Right lobe of liver (tissue), 4 donors: Measurements from ENCODE around the gene TOM1L2.

ENCODE experiments used
- CTCF ChIP-seq, 4 donors: fragments of 200-600 bp in 3 of 4; fragments of 450-650 bp in 1 of 4; IDR thresholded peaks; one replicate each; pipeline versions ENCODE4 v1.5.1 to v1.8.0; 2016 to 2022; ENCODE audit warnings: antibody characterized with exemption in 4 of 4, mild to moderate bottlenecking in 2 of 4
- POLR2A ChIP-seq: fragments of 450-650 bp; IDR thresholded peaks from one replicate; pipeline ENCODE4 v1.6.1; 2017; ENCODE audit warnings: antibody characterized with exemption, mild to moderate bottlenecking
- donor health status: DM: no; HTN: no; CAD: no.
- donor health status: DM: no; HTN: no; CAD: no.
- donor health status: DM: no; HTN: yes; CAD: no.

- no peak for TF ChIP-seq CTCF (IDR thresholded peaks at IDR 0.05)
- no peak for TF ChIP-seq POLR2A
Observed at GRCh38 chr17:17865035-17865434, 107.2 kb downstream of the TOM1L2 start.
